GM19099 (cell line): ENCODE measurements around the gene OPTC.

Source experiments
- POLR2A ChIP-seq: IDR thresholded peaks from 3 replicates; pipeline ENCODE4 v1.6.1; 2011; ENCODE audit warnings: low read depth; ENCODE audit not compliant: insufficient read length; ENCODE audit errors: extremely low read depth

Gene OPTC

DNA sequence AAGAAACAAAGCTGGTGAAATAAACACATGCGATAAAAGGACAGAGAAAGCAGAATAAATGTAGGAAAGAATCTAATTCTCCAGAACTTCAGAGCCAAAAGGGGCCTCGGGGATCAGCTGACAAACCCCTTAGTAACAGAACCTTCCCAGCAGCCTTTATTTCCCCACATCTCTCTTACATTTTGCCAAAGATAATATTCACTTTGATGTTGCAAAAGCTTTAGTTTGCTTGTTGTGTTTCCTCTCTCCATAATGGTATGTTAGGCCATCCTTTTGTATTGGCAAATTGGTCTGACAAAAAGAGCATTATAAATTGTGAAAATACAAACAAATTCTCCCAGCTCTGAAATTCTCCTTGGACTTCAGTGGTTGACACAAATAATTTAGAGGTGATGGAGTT lies 54.9 kb downstream of the OPTC start:
- no peak for TF ChIP-seq POLR2A

DNA sequence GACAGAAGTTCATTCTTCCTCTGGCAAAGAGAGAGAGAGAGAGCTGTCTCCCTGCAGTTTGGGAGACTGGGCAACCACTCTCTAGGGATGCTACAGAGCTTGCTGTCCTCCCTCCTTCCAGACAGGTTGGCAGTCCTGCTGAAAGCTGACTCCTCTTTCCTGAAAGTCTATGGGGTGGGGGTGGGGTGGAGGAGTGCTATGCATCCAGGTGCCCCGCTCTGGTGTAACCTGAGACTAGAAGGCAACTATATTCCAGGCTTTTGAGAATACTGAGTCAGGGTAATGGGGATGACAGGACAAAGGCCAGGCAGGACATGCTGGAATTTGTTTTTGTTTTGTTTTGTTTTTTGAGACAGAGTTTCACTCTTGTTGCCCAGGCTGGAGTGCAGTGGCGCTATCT lies 55.4 kb downstream of the OPTC start:
- TF ChIP-seq POLR2A = no peak

GRCh38 chr1:203550846-203551245 lies 56.9 kb downstream of the OPTC start:
- no peak for TF ChIP-seq POLR2A

- TF ChIP-seq POLR2A = no peak
These were observed 57.6 kb downstream of the OPTC start for GRCh38 chr1:203551550-203551949.

DNA sequence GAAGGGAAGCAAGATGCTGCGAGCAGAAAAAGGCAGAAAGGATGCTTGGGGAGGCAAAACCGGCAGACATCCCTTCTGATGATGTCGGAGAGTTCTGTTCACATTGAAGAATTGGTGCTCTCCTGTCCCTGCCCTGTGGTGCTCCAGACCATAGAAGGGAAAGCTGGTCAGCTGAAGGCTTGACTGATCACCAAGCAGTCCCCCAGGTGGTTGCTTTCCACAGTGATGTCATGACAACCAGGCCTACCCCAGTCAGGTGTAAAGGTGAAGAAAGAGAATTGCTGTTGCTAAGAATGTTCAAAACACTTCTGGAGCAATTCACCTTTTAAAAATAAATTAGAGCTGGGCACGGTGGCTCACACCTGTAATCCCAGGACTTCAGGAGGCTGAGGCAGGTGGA lies 59.5 kb downstream of the OPTC start:
- TF ChIP-seq POLR2A = no peak

DNA sequence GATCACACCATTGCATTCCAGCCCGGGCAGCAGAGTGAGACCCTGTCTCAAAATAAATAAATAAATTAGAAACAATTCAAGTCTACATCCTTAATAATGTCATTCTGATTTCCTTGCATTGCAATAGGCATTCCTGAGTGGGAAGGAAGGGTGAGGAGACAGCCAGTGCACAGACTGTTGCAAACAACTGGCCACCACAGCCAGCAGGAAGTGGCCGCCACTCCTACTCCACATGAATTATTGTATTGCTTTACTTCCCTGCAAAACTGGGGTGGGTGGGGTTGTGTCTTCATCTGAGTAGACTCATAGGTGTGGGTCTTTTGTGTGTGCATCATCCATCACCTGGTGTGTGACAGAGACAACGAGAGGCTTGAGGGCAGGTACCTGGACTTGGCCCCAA lies 60.1 kb downstream of the OPTC start:
- no peak for TF ChIP-seq POLR2A

GRCh38 chr1:203555076-203555475 lies 61.1 kb downstream of the OPTC start:
- TF ChIP-seq POLR2A = no peak

GRCh38 chr1:203555511-203556046 lies 61.6 kb downstream of the OPTC start:
- TF ChIP-seq POLR2A = no peak

GRCh38 chr1:203556047-203556851 lies 62.3 kb downstream of the OPTC start:
- TF ChIP-seq POLR2A = no peak

- no peak for TF ChIP-seq POLR2A
These were observed 63.4 kb downstream of the OPTC start for GRCh38 chr1:203557390-203557789.

DNA sequence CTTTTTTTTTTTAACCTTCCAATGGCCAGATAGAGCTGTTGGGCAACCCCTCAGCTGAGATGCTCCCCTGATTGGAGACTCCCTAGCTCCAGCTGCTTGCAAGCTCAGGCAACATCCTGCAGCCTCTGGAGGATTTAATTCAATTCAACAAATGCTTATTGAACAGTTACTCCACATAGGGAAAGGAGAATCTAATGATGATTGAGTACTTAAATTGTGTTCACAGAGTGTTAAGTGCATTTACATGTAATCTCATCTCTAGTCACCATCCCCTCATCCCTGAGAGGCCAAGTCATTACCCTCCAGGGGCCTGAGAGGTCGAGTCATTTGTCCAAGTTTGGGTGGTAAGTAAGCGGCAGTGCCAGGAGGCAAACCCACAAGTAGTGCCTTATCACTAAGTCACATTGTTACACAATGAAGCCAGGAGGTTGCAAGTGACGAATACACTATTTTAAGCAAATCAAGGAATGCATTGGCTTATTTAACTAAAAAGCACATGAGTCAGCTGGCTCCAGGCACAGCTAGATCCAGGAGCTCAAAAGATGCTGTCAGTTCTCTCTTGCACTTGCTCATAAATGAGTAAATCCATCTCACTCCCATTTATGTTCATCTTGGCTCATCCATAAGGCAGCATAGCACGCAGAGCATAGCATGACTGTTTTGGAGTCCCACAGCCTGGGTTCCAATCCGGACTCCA lies 64.3 kb downstream of the OPTC start:
- TF ChIP-seq POLR2A = no peak
